Measurements from ENCODE around the gene C15orf62. TPM values are rescaled to one million over a fixed set of nuclear protein-coding genes. Genes with fewer than 3 reads are reported as not detected.
A peak's percentile ranks its signal among the peaks of the same experiment; 100 is the strongest.

Gene C15orf62
- total RNA-seq, 2 donors from 2014 or later, result 0.54 TPM; not detected in 1

GRCh38 chr15:40796512-40796911, 26.7 kb downstream of the C15orf62 start:
- H3K27ac ChIP-seq, result no peak overlapping the region
- TF ChIP-seq, protein P1, sequence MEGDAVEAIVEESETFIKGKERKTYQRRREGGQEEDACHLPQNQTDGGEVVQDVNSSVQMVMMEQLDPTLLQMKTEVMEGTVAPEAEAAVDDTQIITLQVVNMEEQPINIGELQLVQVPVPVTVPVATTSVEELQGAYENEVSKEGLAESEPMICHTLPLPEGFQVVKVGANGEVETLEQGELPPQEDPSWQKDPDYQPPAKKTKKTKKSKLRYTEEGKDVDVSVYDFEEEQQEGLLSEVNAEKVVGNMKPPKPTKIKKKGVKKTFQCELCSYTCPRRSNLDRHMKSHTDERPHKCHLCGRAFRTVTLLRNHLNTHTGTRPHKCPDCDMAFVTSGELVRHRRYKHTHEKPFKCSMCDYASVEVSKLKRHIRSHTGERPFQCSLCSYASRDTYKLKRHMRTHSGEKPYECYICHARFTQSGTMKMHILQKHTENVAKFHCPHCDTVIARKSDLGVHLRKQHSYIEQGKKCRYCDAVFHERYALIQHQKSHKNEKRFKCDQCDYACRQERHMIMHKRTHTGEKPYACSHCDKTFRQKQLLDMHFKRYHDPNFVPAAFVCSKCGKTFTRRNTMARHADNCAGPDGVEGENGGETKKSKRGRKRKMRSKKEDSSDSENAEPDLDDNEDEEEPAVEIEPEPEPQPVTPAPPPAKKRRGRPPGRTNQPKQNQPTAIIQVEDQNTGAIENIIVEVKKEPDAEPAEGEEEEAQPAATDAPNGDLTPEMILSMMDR (IDR thresholded peaks at IDR 0.05), result no peak
- no peak for DNase-seq (ENCODE audit: low spot score)

DNA sequence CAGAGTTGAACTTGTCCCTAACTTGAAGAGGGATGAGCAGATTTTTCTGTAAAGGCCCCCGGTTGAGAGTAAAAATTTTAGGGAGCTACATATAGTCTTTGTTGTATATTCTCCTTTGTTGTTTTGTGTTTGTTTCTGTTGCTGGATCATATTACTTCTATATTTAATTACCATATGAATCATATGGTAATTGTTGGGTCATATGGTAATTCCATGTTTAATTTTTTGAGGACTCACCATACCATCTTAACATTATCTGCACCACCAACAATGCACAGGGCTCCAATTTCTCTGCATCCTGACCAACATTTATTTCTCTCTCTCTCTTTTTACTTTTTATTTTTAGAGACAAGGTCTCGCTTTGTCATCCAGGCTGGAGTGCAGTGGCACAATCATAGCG, 29.7 kb downstream of the C15orf62 start:
- H3K36me3 ChIP-seq, result no peaks in the 10 kb centered on the region
- TF ChIP-seq, protein P1 (IDR thresholded peaks at IDR 0.05), result no peak
- H3K27ac ChIP-seq, result no peak overlapping the region
- H3K27me3 ChIP-seq (replicated peaks; ENCODE audit: insufficient read depth), result no peaks in the 10 kb centered on the region
- no peak overlapping the region for H3K4me3 ChIP-seq
- H3K9me3 ChIP-seq, result no peaks in the 10 kb centered on the region
- no peak for ATAC-seq (ENCODE audit: insufficient number of reproducible peaks, low FRiP score, low read depth)
- peaks cover 0 to 5% of the 10 kb centered on the region in 2 donors for H3K4me1 ChIP-seq (ENCODE audit: control insufficient read depth in 1 of 2, low read depth in 2 of 2)
- DNase-seq (ENCODE audit: low spot score), result no peak

More at GRCh38 chr15:40796512-40796911, 26.7 kb downstream of the C15orf62 start:
- Histone ChIP-seq H3K36me3 (no peaks in the 10 kb centered on the region), H3K4me1 (ENCODE audit: control insufficient read depth in 1 of 2, low read depth in 2 of 2) (peaks cover 0 to 5% of the 10 kb centered on the region in 2 donors), H3K27me3 (replicated peaks; ENCODE audit: insufficient read depth) (no peaks in the 10 kb centered on the region), H3K9me3 (no peaks in the 10 kb centered on the region), H3K4me3 (no peak overlapping the region)
- no peak for ATAC-seq (ENCODE audit: insufficient number of reproducible peaks, low FRiP score, low read depth)

- Histone ChIP-seq H3K4me3 (no peak overlapping the region), H3K9me3 (no peaks in the 10 kb centered on the region), H3K4me1 (ENCODE audit: control insufficient read depth in 1 of 2, low read depth in 2 of 2) (peaks cover 6% of the 10 kb centered on the region in 2 donors), H3K27ac (no peak overlapping the region), H3K27me3 (replicated peaks; ENCODE audit: insufficient read depth) (no peaks in the 10 kb centered on the region), H3K36me3 (no peaks in the 10 kb centered on the region)
- no peak for DNase-seq (ENCODE audit: low spot score)
- ATAC-seq (ENCODE audit: insufficient number of reproducible peaks, low FRiP score, low read depth), result no peak
- TF ChIP-seq, protein P1 (IDR thresholded peaks at IDR 0.05), result no peak
These were observed 33.3 kb downstream of the C15orf62 start for GRCh38 chr15:40803076-40803475.

DNA sequence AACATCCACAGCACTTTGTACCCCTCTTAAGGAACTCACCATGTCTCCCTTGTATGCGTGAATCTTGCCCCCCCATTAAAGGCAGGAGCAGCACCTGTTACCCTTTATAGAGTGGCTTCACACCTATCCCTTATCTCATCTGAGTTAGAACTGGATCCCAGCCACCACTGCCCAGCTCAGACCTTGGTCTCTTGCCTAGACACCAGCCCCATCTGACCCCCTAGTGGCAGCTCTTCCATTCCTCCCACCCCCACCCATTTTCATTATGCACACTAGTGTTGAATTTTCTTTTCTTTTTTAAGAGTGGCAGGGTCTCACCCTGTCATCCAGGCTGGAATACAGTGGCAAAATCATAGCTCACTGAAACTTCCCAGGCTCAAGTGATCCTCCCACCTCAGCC, 33.9 kb downstream of the C15orf62 start:
- H3K4me1 ChIP-seq (ENCODE audit: control insufficient read depth in 1 of 2, low read depth in 2 of 2), result peaks cover 6 to 10% of the 10 kb centered on the region in 2 donors
- no peak for DNase-seq (ENCODE audit: low spot score)
- TF ChIP-seq, protein P1 (IDR thresholded peaks at IDR 0.05), result no peak
- H3K27ac ChIP-seq, result no peak overlapping the region
- ATAC-seq (ENCODE audit: insufficient number of reproducible peaks, low FRiP score, low read depth), result no peak
- no peak overlapping the region for H3K4me3 ChIP-seq
- no peaks in the 10 kb centered on the region for H3K9me3 ChIP-seq
- no peaks in the 10 kb centered on the region for H3K36me3 ChIP-seq
- H3K27me3 ChIP-seq (replicated peaks; ENCODE audit: insufficient read depth), result no peaks in the 10 kb centered on the region

DNA sequence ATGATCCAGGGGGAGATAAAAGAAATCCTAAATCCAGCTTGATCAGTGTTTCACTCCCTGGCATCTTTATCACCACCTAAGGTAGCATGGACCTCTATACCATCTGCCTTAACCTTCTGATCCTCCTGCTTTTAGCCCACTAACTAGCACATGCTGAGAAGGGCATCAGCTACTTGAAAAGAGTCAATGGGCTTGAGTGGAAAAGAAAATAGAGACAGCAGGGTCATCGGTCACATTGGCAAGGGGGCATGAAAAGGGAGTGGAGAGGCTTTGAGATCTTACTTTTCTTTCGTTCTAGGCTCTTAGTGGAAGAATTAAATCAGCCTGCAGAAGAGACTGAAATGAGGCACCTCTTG, 36.9 kb downstream of the C15orf62 start:
- peak overlapping the region; percentile 95 to 97 for H3K27ac ChIP-seq
- no peak for DNase-seq (ENCODE audit: low spot score)
- no peaks in the 10 kb centered on the region for H3K27me3 ChIP-seq (replicated peaks; ENCODE audit: insufficient read depth)
- peak overlapping the region; percentile 97 for H3K4me3 ChIP-seq
- TF ChIP-seq, protein P1 (IDR thresholded peaks at IDR 0.05), result no peak
- H3K4me1 ChIP-seq (ENCODE audit: control insufficient read depth in 1 of 2, low read depth in 2 of 2), result peaks cover 6 to 10% of the 10 kb centered on the region in 2 donors
- ATAC-seq (ENCODE audit: insufficient number of reproducible peaks, low FRiP score, low read depth), result no peak
- peaks cover 7% of the 10 kb centered on the region for H3K36me3 ChIP-seq
- H3K9me3 ChIP-seq, result no peaks in the 10 kb centered on the region

All from thoracic aorta (tissue), 2 donors.